NCI-H748 treated with DMSO at 0.1 percent for 48 hours (cell line): ENCODE data around the gene KLHDC4.
"Not testable (repeated sequence)": the region's sequence is repeated elsewhere in the genome, so short reads cannot be mapped to it uniquely, and the experiment has no call there.

Experiments
- DNase-seq: peaks from one replicate; lab custom pipeline; 2025; lab: John Stamatoyannopoulos, UW

Gene KLHDC4

DNA sequence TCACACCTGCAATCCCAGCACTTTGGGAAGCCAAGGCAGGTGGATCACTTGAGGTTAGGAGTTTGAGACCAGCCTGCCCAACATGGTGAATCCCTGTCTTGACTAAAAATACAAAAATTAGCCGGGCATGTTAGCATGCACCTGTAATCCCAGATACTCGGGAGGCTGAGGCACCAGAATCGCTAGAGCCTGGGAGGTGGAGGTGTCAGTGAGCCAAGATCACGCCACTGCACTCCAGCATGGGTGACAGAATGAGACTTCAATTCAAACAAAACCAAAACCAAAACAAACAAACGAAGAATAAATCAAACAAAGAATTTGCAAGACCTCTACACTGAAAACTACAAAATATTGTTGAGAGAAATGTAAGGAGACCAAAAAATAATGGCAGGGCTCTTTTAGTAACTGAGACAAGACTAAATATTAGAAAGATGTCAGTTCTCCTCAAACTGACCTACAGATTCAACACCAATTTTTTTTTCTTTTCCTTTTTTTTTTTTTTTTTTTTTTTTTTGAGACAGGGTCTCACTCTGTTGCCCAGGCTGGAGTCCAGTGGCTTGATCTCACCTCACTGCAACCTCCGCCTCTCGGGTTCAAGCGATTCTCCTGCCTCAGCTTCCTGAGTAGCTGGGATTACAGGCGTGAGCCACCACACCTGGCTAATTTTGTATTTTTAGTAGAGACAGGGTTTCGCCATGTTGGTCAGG lies 23.1 kb upstream of the KLHDC4 start:
- DNase-seq = not testable (repeated sequence)

DNA sequence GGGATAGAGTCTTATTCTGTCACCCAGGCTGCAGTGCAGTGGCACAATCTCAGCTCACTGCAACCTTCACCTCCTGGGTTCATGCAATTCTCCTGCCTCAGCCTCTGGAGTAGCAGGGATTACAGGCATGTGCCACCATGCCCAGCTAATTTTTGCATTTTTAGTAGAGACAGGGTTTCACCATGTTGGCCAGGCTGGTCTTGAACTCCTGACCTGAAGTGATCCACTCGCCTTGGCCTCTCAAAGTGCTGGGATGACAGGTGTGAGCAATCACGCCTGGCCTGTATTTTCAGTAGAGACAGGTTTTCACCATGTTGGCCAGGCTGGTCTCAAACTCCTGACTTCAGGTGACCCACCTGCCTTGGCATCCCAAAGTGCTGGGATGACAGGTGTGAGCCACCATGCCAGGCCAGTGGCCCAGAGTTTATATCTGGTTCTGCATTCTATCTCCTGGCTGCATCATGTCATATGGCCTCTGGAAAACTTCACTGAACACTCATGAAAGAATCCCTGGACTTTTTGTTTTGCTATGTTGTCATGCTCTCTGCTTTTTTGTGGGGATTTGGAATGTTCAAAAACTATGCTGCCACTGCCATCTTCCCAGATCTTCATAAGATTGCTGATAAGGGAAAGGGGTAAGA lies 21.8 kb upstream of the KLHDC4 start:
- not testable (repeated sequence) for DNase-seq

GRCh38 chr16:87784812-87785211 lies 19.0 kb upstream of the KLHDC4 start:
- no peak for DNase-seq

DNA sequence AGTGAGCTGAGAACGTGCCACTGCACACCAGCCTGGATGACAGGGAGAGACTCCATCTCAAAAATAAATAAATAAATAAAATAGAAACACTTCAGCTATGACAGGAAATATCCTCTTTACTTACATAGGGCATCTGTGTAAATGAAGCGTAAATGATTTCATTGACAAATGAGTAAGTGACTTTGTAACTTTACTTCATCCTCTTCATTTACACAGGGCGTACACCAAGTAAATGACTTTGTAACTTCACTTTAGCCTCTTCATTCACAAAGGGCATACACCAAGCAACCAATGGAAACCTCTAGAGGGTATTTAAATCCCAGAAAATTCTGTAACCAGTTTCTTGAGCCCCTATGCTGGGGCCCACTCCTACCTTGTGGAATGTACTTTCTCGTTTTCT lies 16.2 kb upstream of the KLHDC4 start:
- no peak for DNase-seq

DNA sequence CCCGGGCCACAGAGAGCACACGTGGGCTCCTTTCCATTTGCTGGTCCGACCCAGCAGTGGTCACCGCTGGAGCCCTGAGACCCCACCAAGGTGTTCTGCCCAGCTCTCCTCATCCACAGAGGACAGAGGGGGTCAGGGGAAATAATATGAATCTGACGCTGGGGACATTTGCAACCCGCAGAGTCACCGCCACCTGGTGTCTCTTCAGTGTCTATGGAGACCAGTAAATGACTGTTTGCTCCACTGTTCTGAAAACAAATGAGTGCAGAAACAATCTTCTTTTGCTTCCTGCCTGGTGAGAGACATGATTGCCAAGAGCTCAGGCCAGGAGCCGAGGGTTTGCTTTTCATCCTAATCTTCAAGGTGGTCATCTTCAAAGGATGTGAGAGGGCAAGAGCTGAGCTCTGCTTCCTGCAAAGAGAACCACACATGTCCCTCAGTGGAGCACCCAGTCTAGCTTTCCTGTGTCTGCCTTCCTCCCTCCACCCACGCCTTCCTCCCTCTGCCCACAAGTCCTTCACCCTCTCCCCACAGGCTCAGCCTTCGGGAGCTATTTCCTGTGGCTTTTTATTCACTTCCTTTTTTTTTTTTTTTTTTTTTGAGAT lies 14.7 kb upstream of the KLHDC4 start:
- peak; percentile 19 for DNase-seq

GRCh38 chr16:87778830-87779579 lies 13.2 kb upstream of the KLHDC4 start:
- peak; percentile 49 for DNase-seq

- DNase-seq = no peak
Observed at GRCh38 chr16:87778476-87778829, 12.7 kb upstream of the KLHDC4 start.

DNA sequence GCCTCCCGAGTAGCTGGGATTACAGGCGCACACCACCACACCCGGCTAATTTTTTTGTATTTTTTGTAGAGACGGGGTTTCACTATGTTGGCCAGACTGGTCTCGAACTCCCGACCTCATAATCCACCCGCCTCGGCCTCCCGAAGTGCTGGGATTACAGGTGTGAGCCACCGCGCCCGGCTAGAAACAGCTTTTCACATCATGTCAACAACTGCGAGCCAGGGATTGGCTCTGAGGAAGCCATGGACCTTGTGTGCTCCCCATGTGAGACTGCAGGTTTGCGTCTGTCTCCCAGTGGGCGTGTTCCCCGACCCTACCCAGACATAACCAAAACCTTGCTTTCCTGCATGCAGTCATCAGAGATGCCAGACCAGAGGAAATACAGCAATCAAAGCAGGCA lies 8.1 kb upstream of the KLHDC4 start:
- not testable (repeated sequence) for DNase-seq

DNA sequence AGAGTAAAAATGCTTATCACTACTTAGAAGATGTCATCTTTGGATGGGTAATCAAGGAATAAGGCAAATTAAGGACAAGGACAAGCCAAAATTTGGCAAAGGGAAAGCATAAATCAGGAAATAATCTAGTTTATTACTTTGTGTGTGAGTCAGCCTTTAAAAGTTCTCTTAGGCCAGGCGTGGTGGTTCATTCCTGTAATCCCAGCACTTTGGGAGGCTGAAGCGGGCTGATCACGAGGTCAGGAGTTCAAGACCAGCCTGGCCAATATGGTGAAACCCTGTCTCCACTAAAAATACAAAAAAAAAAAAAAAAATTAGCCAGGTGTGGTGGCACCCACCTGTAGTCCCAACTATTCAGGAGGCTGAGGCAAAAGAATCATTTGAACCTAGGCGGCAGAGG lies 1.7 kb upstream of the KLHDC4 start:
- DNase-seq = not testable (repeated sequence)

GRCh38 chr16:87766485-87766797 lies 655 bp upstream of the KLHDC4 start:
- no peak for DNase-seq

DNA sequence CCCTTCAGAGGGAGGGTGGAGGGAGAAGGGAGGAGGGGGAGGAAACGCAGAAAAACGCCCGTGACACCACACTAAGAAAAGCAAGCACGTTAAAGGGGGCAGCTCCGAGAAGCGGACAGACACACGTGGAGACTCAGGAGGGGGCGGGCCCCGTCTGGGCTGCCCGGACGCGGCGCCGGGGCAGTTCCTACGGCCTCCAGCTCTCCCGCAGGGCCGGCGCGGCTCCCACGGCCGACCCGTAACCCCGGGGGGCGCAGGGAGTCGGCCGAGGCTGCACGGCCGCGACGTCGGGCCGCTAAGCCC lies 362 bp downstream of the KLHDC4 start:
- no peak for DNase-seq

GRCh38 chr16:87764600-87765472 lies 950 bp downstream of the KLHDC4 start:
- DNase-seq = no peak

DNA sequence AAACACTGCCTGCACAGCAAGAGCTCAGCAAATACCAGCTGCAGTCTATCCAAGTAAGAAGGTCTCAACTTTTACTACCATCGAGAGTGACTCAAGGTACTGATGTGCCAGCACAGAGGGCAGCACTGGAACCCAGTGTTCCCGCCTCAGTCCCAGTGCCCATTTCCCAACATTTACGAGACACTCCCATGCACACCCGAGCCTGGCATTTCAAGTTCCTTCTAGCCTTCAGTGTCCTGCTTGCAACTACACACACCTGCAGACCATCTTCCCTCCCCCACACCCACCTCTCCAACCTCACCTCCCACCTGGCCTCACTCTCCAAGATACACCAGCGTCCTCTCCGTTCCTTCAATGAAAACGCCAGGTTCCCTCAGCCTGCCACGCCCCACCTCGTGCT lies 3.2 kb downstream of the KLHDC4 start:
- no peak for DNase-seq

DNA sequence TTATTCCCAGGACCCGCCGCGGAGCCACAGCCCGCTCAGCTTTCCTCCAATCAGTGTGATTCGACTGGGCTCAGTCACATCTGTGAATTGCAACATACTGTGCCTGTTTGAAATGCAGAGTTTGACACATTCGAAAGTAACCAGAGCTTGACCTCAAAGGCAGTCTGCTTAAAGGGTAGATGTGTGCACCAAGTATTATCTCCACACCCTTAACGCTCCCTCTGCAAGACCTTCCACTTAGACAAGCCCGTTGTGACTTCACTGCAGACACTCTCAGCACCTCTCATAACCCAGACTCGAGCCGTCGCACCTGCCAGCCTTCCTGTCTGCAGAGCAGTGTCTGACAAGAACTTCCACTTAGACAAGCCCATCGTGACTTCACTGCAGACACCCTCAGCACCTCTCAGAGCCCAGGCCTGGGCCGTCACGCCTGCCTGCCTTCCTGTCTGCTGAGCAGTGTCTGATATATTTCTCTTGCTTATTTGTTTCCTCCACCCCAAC lies 3.7 kb downstream of the KLHDC4 start:
- no peak for DNase-seq

GRCh38 chr16:87761060-87761459 lies 4.7 kb downstream of the KLHDC4 start:
- DNase-seq = no peak

GRCh38 chr16:87757841-87758426 lies 7.9 kb downstream of the KLHDC4 start:
- no peak for DNase-seq

- no peak for DNase-seq
Observed at GRCh38 chr16:87754535-87754934, 11.3 kb downstream of the KLHDC4 start.

DNA sequence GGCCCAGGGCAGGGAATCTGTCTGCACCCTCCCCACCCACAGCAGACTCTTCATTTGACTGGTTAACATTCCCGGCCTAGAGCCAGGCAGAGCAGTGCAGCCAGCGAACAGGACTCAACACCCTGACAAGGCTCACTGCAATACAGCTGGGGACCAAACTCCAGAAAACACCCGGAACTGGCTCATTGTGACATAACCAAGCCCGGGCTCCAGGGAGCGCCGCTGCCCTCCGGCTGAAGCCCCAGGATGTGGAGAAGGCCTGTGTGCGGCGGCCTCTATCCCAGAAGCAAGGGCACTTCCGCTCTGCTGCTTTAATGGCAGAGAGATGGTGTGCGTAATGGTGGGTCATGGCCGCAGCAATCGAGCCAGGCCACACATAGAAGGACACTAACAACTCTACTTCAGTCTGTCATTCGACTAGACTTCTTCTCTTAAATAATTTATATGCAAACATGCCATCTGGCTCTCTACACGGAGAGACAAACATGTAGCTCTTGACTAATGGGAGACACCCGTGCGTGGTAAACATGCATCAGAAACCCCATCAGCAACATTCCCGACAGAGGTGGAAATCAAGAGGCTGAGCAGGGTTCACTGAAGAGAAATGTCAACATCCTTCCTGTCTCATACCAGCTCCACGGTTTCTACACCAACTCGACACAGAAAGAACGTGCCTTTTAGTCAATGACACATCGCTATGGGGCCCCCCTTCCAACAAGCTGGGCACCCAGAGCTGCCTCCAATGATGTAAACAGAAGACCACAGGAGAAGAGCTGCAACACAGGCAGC lies 18.0 kb downstream of the KLHDC4 start:
- DNase-seq = no peak

- DNase-seq = no peak
Observed at GRCh38 chr16:87746178-87746577, 19.6 kb downstream of the KLHDC4 start.

DNA sequence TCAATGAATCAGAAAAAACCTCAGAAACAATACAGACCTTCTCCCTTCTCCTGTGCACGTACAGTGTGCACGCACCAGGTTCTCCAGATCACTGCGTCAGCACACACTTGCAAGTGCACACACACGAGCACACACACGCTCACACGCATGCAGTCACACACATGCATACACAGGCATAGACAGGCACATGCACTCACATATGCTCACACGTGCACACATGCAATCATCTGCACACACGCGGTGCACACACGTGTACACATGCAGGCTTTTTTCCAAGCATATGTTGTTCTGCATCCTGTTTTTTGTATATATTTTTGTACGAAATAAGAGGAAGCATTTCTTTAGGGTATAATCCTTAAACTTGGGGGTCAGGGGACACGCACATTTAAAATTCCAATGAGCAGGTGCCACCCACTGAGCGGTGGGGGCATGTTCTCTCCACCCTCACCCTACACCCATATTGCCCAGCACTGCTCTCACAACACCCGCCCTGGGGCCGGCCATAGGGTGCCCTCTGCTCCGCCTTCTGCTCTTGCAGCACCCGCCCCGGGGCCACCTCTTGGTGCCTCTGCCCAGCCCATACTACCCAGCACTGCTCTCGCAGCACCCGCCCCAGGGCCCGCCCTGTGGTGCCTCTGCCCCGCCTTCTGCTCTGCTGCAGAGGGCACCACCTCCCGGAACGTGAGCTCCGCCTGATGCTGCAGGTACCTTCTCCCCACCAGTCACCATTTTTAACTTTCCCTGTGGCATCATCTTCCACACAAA lies 20.9 kb downstream of the KLHDC4 start:
- DNase-seq = no peak
